Adipose tissue (tissue), 3 donors: ENCODE results near the gene CAMP. TPM values are rescaled to one million over a fixed set of nuclear protein-coding genes. Genes with fewer than 3 reads are reported as not detected.

Experiments used
- H3K27ac ChIP-seq: one replicate; pipeline ENCODE4 v1.5.1; 2013; ENCODE audit warnings: low read depth, low read length
- WGBS, 3 donors: extraction: QIAGEN DNeasy Blood & Tissue Kit; methylation state at CpG; one replicate each; pipeline ENCODE4 v1.1.7; 2013; 5-methylcytosine and 5-hydroxymethylcytosine counted together
- polyA plus RNA-seq, 3 donors: library from polyadenylated mRNA; stranded (reverse); fragments of 200-250 nt; gene quantifications; one replicate each; pipeline ENCODE4 v1.2.3, GENCODE V29; 2013
- donor health status: healthy with polysubstance abuse.
- donor health status: Bipolar disorder and iron deficiency.
- donor health status: healthy.

Gene CAMP
- 1 to 10 TPM in 1 of 3 donors, under 1 TPM in 1, not detected in 1; 0.88 to 2.5 TPM for polyA plus RNA-seq

- WGBS, 3 donors: 73 to 85% (median 74%) methylated on average over 11 of the region's 11 CpGs
- H3K27ac ChIP-seq: no peak within 1 kb of the TSS
Observed at GRCh38 chr3:48222616-48223513, at the start of gene CAMP. CAMP (plus strand) TSS chr3:48223495; CDS start chr3:48223512, 17 bp downstream.

- no peak overlapping the region for H3K27ac ChIP-seq
- 94 to 96% (median 94%) methylated on average over 2 of the region's 2 CpGs for WGBS, 3 donors
Observed at GRCh38 chr3:48178072-48178471, 45.2 kb upstream of the CAMP start.

DNA sequence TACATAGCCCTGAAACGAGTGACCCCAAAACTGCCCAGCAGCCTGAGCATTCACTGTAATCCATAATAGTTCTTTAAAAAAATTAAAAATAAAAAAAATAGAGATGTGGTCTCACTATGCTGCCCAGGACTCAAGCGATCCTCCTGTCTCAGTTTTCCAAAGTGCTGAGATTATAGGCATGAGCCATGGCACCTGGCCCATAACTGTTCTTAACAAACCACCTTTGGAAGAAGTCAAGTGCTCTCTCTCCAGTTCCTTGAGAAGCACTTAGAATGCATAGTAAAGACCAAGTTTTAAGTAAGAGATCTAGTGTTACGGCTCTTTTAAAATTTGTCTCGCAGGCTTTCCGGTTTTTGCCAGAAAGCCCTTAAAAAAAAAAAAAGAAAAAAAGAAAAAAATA lies 43.3 kb upstream of the CAMP start:
- no peak overlapping the region for H3K27ac ChIP-seq
- 93 to 98% (median 95%) methylated on average over 5 of the region's 5 CpGs for WGBS, 3 donors

DNA sequence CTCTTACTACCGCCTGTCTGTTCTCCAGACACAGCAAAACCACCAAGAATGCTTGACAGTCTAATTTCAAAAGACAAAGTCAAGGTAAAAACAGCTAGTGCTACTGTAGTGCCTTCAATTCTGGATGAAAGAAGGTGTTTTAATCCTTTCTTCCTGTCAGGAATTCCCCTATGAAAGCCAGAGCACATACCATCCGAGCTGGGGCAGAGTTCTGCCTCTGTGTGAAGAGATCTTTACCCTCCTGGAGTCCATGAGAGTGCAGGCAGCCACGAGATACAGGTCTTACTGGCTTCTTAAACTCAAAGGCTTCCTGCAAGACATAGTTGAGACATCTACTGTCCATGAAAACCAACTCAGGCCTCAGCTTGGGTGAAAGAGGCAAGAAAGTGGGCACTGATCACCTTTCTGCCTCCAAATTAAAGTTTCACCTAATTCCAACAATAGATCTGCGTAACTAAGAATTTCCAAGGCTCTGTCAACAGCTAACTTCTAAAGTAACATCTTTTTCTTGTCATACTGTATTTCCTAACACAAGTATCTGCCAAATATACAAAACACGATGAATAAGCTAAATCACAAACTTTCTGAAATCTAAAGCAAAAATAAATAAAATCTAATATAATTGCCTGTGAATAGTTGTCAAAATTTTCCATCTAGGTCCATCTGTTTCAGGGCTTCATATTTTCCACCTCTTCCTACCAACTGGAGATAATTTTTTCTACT lies 42.6 kb upstream of the CAMP start:
- WGBS, 3 donors: 89 to 95% (median 91%) methylated on average over 5 of the region's 5 CpGs
- no peak overlapping the region for H3K27ac ChIP-seq

GRCh38 chr3:48184299-48184698 lies 39.0 kb upstream of the CAMP start:
- H3K27ac ChIP-seq: no peak overlapping the region
- 86 to 93% (median 86%) methylated on average over 2 of the region's 2 CpGs for WGBS, 3 donors

DNA sequence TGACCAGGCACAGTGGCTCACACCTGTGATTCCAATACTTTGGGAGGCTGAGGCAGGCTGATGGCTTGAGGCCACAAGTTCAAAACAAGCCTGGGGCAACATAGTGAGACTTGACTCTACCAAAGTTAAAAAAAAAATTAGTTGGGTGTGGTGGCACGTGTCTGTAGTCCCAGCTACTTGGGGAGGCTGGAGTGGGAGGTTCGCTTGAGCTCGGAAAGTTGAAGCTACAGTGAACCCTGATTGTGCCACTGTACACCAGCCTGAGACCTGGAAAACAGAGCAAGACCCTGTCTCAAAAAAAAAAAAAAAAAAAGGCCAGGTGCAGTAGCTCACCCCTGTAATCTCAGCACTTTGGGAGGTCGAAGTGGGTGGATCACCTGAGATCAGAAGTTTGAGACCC lies 38.2 kb upstream of the CAMP start:
- WGBS, 3 donors: 90 to 94% (median 93%) methylated on average over 4 of the region's 4 CpGs
- no peak overlapping the region for H3K27ac ChIP-seq

- WGBS, 3 donors: 30 to 47% (median 34%) methylated on average over 7 of the region's 7 CpGs
- no peak overlapping the region for H3K27ac ChIP-seq
Observed at GRCh38 chr3:48186631-48187300, 36.5 kb upstream of the CAMP start.

- 12 to 17% (median 13%) methylated on average over 8 of the region's 8 CpGs for WGBS, 3 donors
- H3K27ac ChIP-seq: no peak overlapping the region
Observed at GRCh38 chr3:48187301-48187578, 36.1 kb upstream of the CAMP start.

GRCh38 chr3:48187579-48188265 lies 35.6 kb upstream of the CAMP start:
- WGBS, 3 donors: 0 to 1% (median 1%) methylated on average over 65 to 82 of the region's 87 CpGs
- no peak overlapping the region for H3K27ac ChIP-seq

DNA sequence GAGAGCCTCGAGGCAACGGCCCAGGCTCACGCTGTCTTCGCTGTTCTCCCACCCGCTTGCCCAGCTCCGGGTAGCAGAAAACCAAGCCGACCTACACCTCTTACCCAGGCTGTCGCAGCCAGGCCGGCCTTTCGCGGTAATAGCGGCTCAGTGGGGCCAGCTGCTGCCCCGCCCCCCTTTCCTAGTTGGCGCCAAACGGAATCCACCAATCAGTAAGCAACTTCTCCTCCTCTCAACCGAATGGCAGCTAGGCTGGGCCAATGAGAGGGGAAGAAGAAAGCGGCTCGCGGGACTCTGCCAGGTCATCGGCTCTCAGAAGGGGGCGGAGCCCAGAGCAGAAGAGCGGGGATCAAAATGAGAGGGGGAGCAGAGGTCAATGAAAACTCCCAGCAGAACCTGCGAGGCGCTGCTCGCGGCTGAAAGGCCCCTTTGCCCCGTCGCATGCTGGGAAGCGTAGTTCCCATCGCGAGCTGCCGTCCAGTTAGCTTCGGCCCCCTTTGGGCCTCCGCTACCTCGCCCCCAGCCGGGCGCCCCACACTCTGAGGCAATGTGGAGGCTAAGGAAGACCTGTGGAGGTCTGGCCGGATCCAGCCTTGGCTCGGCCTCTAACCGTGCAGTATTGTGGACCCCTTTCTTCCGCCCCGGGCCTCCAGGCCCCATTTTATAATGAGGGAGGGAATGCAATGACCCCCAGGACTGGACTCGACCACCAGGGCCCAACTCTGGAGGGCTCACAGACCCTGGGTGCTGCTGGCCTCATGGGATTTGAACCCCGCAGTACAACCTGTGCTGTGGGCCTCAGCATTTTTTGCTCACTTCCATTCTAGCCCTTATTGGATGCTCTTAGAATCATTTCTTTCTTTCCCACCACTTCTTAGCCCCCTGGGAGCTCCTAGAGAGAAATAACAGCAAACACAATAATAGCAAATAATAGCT lies 34.8 kb upstream of the CAMP start, which contains the start of gene CDC25A:
TSS of gene CDC25A (minus strand) at position 152 of the 936 bp plus-strand sequence. CDS start 470 bp downstream, outside the sequence.
- WGBS, 3 donors: 7 to 9% (median 8%) methylated on average over 44 of the region's 44 CpGs
- no peak within 1 kb of the TSS for H3K27ac ChIP-seq

DNA sequence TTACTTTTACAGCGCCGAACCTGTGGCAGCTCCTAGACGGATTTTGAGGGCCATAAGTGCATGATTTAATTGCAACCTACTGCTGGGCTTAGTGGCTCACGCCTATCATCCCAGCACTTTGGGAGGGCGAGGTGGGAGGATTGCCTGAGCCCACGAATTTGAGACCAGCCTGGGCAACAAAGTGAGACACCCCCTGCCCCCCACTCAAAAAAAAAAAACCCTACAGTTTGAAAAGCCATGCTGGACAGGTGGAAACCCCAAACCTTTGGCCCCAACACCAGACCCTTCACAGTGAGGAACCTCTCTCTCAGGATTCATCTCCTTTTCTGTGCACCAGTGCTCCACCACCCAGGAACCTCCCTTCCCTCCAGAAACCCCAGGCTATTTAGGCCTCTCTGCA lies 34.0 kb upstream of the CAMP start:
- WGBS, 3 donors: 85 to 92% (median 92%) methylated on average over 6 of the region's 6 CpGs
- no peak overlapping the region for H3K27ac ChIP-seq

DNA sequence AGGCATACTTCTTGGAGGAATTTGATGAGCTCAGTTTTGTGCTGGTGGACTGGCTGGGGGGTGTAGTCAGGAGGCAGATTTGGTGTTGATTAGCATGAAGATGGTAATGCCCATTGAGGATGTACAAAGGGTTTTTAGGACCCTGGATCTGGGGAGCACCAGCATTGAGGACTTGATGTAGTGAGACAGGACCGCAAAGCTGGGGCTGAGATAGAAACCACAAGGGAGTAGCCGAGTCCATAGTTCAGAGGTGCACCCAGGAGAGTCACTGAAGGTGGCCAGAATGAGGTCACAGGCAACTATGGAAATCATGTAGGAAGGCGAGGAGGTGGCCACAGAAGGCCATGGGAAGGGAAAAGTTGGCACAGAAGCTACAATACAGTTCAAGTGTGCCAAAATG lies 32.4 kb upstream of the CAMP start:
- H3K27ac ChIP-seq: no peak overlapping the region
- 71 to 94% (median 91%) methylated on average over 3 of the region's 3 CpGs for WGBS, 3 donors

DNA sequence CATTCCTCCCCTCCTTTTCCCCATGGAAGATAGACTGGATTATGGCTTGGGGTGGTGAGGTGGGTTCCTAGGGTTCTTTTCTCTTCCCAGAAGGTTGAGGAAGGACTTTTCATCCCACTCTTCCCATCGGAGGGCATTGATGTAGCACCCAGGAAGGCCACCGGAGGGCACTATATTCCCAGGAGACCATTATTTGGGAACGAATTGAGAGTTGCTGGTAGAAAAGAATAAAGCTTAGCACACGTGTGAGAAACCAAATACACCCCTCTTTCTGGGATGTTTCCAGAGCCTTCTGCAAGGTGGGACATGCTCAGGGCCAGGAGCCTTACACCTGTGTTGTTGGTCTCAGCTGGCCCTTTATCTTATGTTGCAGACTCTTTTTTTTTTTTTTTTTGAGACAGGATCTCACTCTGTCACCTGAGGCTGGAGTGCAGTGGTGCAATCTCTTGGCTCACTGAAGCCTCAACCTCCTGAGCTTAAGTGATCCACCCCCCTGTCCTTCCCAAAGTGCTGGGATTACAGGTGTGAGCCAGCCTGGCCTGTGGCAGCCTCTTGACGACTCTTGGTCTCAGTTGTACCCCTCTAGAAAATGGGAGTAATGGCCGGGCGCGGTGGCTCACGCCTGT lies 28.7 kb upstream of the CAMP start:
- no peak overlapping the region for H3K27ac ChIP-seq
- 48 to 55% (median 53%) methylated on average over 9 of the region's 9 CpGs for WGBS, 3 donors

DNA sequence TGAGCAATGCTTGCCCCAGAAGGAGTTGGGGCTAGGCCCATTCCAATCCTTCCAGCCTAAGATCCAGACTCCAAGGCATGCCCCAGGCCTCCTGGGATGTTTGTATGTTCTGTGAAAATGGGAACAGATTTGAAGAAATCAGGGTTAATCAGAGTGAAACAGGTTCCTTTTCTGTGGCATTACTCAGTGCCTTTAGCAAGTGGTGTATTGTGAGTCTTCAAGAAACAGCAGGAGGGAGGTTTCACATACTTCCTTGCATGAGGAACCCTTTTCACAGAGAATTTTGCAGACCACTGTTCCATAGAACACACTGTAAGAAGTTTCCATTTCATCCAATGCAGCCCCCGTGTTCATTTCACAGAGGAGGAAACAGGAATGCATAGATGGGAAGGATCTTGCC lies 26.7 kb upstream of the CAMP start:
- H3K27ac ChIP-seq: no peak overlapping the region
- WGBS, 3 donors: 70 to 87% (median 70%) methylated on average over 1 of the region's 1 CpG

DNA sequence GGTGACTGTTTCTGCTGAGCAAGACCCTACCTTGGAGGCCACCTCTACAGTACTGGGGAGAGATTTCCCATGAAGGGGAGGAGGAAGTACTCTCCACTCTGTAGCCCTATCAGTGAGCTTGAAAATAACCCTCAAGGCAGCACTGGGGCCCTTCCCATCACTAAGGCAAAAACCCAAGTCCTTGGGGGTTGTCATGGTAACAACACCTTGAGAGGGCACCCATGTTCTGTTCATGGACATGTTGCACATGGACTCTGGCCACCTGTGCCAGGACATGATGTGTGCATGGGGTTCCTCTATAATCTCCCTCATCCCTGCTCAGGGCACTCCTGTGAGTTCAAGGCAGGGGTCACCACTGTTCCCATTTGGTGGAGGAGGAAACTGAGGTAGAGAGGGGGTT lies 24.2 kb upstream of the CAMP start:
- no peak overlapping the region for H3K27ac ChIP-seq

DNA sequence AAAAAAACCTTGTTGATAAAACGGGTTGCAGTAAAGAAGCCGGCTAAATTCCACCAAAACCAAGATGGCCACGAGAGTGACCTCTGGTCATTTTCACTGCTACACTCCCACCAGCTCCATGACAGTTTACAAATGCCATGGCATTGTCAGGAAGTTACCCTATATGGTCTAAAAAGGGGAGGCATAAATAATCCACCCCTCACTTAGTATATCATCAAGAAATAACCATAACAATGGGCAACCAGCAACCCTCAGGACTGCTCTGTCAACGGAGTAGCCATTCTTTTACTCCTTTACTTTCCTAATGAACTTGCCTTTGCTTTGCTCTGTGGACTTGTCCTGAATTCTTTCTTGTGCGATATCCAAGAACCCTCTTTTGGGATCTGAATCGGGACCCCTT lies 20.7 kb upstream of the CAMP start:
- WGBS, 3 donors: 70 to 82% (median 77%) methylated on average over 6 of the region's 6 CpGs
- H3K27ac ChIP-seq: no peak overlapping the region

DNA sequence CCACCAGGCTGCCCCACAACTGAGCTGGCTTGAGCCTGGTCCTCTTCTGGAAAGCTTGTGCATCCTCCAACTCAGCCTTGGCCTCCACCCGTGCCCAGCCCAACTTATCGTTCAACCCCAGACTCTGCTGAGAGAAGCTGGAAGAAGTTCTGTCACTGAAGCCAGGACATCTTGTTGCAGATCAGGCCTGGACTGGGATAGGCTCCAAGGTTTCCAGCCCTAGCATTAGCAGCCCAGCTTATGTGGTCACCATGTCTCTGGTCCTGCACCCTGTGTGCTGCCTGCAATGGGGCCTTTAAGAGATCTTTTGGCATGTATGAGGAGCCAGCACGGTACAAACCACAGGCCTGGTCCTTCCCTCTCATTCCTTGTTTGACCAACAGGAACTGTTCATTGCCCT lies 15.2 kb upstream of the CAMP start:
- WGBS, 3 donors: 59 to 65% (median 65%) methylated on average over 3 of the region's 3 CpGs

More for the DNA sequence above, 15.2 kb upstream of the CAMP start:
- H3K27ac ChIP-seq: no peak overlapping the region
